HG02884 (cell line): ENCODE measurements around the gene SIRT5.

Experiments used
- ATAC-seq: cut with Tn5 transposase; IDR thresholded peaks from one replicate; pipeline ENCODE4 v1.9.1; 2021; ENCODE audit warnings: mild to moderate bottlenecking, moderate library complexity; ENCODE audit not compliant: unreplicated experiment

The SIRT5 gene

DNA sequence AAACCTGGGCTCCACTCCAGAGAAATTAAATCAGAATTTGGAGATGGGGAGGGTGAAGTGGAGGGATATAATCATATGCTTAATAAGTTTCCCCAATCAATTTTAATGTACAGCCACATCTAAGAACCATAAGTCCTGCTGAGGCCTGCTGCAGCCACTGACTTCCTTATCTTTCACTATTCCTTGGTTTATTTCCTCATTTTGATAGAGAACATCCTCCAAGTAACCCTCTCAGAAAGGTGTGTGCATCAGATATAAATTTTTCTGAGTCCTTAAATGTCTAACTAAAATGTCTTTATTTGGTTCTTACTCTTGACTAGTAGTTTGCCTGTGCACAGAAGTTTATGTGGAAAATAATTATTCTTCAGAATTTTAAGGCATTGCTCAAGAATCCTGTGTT, 23.7 kb upstream of the SIRT5 start:
- no peak for ATAC-seq

GRCh38 chr6:13553646-13554045, 20.8 kb upstream of the SIRT5 start:
- no peak for ATAC-seq

DNA sequence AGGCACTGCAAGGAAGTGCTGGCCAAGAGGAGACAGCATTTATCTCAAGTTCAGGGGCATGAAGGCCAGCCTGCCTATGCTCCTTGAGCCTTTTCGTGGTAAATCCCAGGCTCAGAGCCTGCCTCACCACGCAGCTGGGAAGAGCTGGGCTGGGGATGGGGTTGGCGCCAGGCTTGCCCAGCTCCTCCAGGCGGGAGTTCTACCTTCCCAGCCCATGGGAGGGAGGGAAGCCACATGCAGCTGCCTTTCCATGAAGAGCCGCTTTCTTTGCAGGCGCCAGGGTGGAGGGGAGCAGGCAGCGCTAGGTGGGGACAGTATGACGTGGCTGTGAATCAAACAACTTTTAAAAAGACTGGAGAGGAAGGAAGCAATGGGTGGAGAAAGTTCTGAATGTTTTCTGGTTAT, 19.5 kb upstream of the SIRT5 start:
- ATAC-seq: no peak

GRCh38 chr6:13557841-13558240, 16.6 kb upstream of the SIRT5 start:
- no peak for ATAC-seq

GRCh38 chr6:13558718-13559117, 15.7 kb upstream of the SIRT5 start:
- ATAC-seq: no peak

GRCh38 chr6:13559251-13559650, 15.2 kb upstream of the SIRT5 start:
- no peak for ATAC-seq

DNA sequence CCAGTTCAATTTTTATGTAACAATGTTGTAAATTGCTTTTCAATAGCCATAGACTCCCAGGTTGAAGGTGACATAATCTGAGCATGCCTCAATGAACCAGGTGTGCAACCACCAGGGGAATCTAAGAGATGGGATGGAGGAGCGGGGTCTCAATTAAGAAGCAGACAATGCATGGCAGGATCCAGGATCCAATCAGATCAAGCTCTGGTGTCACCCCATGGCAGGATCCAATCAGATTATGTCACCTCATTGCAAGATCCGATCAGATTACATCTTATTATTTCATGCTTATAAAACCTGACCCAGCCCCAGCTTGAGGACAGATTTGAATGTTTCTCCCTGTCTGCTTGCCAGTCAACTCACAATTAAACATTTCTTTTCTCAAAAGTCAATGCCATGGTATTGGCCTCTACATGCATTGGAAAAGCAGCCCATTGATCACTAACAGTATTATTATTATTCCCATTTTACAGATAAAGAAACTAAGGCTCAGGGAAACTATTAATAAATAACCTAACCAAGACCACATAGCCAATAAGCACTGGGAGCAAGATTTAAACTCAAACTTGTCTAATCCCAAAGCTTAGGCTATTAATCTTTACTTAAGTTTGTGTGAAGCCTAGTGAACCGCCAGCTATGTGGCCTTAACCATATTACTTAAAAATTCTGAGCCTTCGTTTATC, 14.3 kb upstream of the SIRT5 start:
- no peak for ATAC-seq

DNA sequence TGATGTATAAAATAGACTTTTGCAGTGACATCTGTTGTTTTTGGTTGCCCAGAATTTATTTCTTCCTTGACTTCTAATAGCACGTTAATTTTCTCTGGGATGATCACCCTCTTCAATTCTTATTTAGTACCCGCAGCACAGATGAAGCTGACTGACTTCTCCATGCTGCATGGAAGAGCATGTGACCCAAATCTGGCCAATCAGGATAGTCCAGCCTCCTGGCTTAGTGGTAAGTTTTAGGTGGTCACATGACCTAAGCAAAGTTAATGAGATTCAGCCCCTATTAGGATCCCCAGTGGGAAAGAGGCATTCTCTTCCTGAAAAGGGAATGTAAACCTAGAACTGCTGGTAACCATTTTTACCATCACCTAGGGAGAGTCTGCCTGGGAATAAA, 13.8 kb upstream of the SIRT5 start:
- no peak for ATAC-seq

- ATAC-seq: no peak
These were observed 12.7 kb upstream of the SIRT5 start for GRCh38 chr6:13561624-13562267.

DNA sequence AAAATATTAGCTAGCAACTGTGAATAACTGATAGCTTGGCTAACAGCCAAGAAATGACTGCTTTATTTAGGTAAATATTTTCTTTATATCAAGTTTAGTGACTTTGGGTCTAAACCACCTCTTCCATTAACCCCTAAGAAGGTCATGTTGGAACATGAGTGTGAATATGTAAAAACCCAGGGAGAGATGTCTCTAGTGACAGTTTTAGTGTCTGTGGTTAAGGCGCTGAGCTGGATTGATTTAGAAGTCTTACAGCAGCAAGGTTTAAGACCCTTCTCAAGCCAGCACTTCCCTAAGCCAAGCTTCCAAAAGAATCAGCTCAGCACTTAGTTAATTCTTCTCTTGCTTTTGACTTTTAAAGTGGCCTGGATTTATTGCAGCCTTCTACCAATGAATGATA, 11.4 kb upstream of the SIRT5 start:
- no peak for ATAC-seq

DNA sequence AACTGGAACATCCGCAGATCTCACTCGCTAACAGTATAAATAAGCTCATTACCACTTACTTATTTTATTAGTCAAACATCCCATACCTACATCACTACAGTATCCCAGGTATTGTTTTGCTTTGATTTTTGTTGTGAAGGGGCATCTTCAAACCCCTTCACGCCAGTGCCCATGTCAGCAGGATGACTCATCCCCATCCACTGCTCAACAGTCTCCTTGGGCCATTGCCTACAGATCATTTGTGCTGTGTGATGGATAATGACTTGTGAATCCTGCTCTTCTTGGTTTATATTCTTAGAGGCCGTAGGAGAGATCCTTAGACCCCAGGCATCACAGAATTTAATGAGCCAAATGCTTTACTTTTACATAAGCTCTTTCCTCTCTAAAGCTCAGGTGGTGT, 8.5 kb upstream of the SIRT5 start:
- no peak for ATAC-seq

GRCh38 chr6:13566500-13566899, 7.9 kb upstream of the SIRT5 start:
- ATAC-seq: no peak

DNA sequence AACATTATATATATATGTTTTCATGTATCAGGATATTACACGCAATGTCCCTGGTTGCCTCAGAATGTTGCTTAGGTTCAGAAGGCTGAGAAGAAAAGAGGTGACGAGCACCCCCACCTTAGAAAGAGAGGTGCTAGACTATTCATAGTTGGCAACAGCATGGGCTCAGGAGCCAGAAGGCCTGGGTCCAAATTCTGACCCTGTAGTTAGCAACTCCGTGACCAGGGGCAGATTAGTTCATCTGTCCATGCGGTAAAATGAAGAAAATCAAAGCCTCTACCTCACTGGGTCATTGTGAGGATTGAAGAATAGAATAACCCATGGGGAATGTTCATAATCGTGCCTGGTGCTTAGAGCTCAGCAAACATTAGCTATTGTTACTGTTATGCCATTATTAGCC, 5.4 kb upstream of the SIRT5 start:
- ATAC-seq: no peak

DNA sequence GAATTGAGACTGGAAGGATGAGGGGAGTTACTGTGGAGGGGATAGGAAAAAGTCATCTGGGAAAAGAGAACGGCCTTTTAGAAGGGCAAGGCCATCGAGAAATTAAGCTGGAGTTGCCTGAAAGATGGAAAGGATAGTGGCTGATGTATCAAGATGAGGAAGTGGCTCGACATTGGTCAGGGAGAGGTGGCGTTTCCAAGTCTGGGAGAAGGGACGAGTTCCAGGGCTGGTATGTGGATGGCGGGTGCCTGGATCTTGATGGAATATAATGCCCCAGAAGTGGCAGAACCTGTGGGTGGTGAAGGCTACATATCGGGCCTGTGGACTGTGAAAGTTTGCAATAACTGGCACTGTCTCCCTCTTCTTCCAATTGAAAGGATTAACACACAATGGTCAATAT, 2.2 kb upstream of the SIRT5 start:
- ATAC-seq: no peak

GRCh38 chr6:13572951-13573654, 1.3 kb upstream of the SIRT5 start:
- ATAC-seq: no peak

GRCh38 chr6:13573669-13574110, 711 bp upstream of the SIRT5 start:
- no peak for ATAC-seq

- ATAC-seq: peak; percentile 77
These were observed 241 bp upstream of the SIRT5 start for GRCh38 chr6:13574149-13574570.

- no peak for ATAC-seq
These were observed 975 bp downstream of the SIRT5 start for GRCh38 chr6:13575377-13575775.

DNA sequence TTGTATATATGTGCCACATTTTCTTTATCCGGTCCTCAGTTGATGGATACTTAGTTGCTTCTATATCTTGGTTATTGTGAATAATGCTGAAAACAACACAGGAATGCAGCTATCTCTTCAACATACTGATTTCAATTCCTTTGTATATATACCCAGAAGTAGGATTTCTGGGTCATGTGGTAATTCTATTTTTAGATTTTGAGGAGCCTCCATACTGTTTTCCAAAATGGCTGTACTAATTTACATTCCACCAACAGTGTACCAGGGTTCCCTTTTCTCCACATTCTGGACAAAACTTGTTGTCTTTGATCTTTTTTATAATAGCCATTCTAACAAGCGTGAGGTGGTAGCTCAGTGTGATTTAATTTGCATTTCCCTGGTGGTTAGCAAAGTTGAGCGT, 1.6 kb downstream of the SIRT5 start:
- ATAC-seq: no peak

DNA sequence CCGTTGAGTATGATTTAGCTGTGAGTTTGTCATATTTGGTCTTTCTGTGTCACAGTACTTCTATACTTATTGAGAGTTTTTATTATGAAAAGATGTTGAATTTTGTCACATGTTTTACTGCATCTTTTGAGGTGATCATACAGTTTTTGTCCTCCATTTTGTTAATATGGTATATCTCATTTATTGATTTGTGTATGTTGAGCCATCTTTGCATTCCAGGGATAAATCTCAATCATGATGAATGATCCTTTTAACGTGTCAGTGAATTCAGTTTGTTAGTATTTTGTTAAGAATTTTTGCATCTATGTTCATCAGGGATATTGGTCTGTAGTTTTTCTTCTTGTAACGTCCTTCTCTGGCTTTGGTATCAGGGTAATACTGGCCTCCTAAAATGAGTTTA, 3.5 kb downstream of the SIRT5 start:
- no peak for ATAC-seq

GRCh38 chr6:13579911-13580310, 5.5 kb downstream of the SIRT5 start:
- ATAC-seq: no peak

GRCh38 chr6:13581700-13582229, 7.4 kb downstream of the SIRT5 start:
- ATAC-seq: no peak
